ENCODE measurements around the gene IL21R. TPM values are rescaled to one million over a fixed set of nuclear protein-coding genes. Genes with fewer than 3 reads are reported as not detected.
A peak's percentile ranks its signal among the peaks of the same experiment; 100 is the strongest.

The IL21R gene
- total RNA-seq, 2 experiments from 2014 or later, result 34.5 to 34.8 TPM

DNA sequence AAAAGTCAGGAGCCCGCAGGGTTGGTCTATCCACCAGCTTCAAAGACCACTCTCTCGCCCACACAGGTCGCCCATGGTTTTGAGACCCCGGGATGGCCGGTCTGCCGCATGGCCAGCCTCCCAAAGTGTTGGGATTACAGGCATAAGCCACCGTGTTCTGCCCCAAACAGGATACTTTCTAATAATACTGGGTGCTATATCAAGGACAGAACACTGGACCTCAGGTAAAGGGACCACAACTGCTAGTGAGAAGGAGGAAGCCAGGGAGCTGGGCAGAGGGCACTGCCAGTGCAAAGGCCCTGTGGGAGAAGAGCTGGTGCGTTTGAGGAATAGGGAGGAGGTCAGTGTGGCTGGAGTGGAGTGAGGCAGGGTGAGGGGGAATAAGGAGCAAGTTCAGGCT, 34.1 kb downstream of the IL21R start:
- Histone ChIP-seq H3K27me3 (ENCODE audit: control insufficient read depth in 1 of 2, insufficient read depth in 2 of 2, low read length in 2 of 2) (no peaks in the 10 kb centered on the region), H3K4me3 (ENCODE audit: low read length) (no peak overlapping the region), H3K27ac (ENCODE audit: low read depth in 1 of 2, low read length in 2 of 2) (no peak overlapping the region), H3K4me1 (ENCODE audit: insufficient read depth, low read length) (peaks cover 5% of the 10 kb centered on the region), H3K9me3 (ENCODE audit: control insufficient read depth in 1 of 2, insufficient read depth in 1 of 2, low read length in 2 of 2) (no peaks in the 10 kb centered on the region), H3K36me3 (ENCODE audit: insufficient read depth, low read length) (peaks cover 90% of the 10 kb centered on the region)
- CTCF ChIA-PET, result no interaction called here
- Mint-ChIP-seq H3K36me3 (ENCODE audit: low read depth) (peaks cover 94% of the 10 kb centered on the region), H3K4me3 (no peak overlapping the region), H3K27ac (peak overlapping the region; percentile 76), H3K9me3 (no peaks in the 10 kb centered on the region), H3K27me3 (no peaks in the 10 kb centered on the region), H3K4me1 (ENCODE audit: low read depth) (peaks cover 33% of the 10 kb centered on the region)
- POLR2A ChIA-PET, result no interaction called here
- intact Hi-C loops (cut with DNase I, micrococcal nuclease), result no loop called here
- TF ChIP-seq, protein P1, sequence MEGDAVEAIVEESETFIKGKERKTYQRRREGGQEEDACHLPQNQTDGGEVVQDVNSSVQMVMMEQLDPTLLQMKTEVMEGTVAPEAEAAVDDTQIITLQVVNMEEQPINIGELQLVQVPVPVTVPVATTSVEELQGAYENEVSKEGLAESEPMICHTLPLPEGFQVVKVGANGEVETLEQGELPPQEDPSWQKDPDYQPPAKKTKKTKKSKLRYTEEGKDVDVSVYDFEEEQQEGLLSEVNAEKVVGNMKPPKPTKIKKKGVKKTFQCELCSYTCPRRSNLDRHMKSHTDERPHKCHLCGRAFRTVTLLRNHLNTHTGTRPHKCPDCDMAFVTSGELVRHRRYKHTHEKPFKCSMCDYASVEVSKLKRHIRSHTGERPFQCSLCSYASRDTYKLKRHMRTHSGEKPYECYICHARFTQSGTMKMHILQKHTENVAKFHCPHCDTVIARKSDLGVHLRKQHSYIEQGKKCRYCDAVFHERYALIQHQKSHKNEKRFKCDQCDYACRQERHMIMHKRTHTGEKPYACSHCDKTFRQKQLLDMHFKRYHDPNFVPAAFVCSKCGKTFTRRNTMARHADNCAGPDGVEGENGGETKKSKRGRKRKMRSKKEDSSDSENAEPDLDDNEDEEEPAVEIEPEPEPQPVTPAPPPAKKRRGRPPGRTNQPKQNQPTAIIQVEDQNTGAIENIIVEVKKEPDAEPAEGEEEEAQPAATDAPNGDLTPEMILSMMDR (IDR thresholded peaks at IDR 0.05), result no peak
- no peak for ATAC-seq (ENCODE audit: poor library complexity)
- peak in 1 of 14 experiments; percentile 26 for DNase-seq

DNA sequence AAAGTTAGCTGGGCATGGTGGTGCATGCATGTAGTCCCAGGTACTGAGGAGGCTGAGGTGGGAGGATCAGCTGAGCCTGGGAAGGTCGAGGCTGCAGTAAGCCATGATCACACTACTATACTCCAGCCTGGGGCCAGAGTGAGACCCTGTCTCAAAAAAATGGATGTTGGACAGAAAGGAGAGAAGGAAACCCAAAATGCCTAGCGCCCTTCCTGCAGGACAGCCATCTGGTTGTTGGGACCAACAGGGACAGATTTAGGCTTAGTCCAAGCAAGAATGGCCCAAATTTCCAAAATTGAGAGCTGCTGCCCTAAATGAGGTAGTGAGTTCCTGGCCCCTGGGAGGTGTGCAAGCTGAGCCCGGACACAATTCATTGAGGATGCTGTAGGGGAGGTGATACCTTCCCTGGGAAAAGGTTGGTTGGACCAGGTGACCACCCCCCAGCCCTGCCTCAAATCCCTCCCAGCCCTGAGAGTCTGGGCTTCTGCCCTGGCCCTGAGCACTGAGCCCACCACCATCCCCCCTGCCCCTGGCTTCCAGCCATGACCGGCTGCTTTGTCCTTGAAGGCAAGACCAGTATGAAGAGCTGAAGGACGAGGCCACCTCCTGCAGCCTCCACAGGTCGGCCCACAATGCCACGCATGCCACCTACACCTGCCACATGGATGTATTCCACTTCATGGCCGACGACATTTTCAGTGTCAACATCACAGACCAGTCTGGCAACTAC, 35.1 kb downstream of the IL21R start:
- CTCF ChIA-PET, result no interaction called here

GRCh38 chr16:27437946-27438345, 36.0 kb downstream of the IL21R start:
- H3K27ac Mint-ChIP-seq, result no peak overlapping the region
- H3K27ac ChIP-seq (ENCODE audit: low read depth in 1 of 2, low read length in 2 of 2), result no peak overlapping the region
- POLR2A ChIA-PET, result interaction anchor here (1.7 to 1.8 kb wide), 2 partner anchors 11 to 60 kb away, joined by 4 to 7 read pairs; no protein-coding TSS in a partner anchor
- no peak for ATAC-seq (ENCODE audit: poor library complexity)
- peaks cover 21% of the 10 kb centered on the region for H3K4me1 Mint-ChIP-seq (ENCODE audit: low read depth)
- intact Hi-C loops (cut with DNase I, micrococcal nuclease), result no loop called here
- no peak overlapping the region for H3K4me3 Mint-ChIP-seq
- H3K9me3 ChIP-seq (ENCODE audit: control insufficient read depth in 1 of 2, insufficient read depth in 1 of 2, low read length in 2 of 2), result no peaks in the 10 kb centered on the region
- no peaks in the 10 kb centered on the region for H3K27me3 ChIP-seq (ENCODE audit: control insufficient read depth in 1 of 2, insufficient read depth in 2 of 2, low read length in 2 of 2)
- CTCF ChIA-PET, result no interaction called here
- DNase-seq, result no peak
- no peaks in the 10 kb centered on the region for H3K4me1 ChIP-seq (ENCODE audit: insufficient read depth, low read length)
- no peak overlapping the region for H3K4me3 ChIP-seq (ENCODE audit: low read length)
- no peaks in the 10 kb centered on the region for H3K27me3 Mint-ChIP-seq
- no peaks in the 10 kb centered on the region for H3K9me3 Mint-ChIP-seq
- TF ChIP-seq, protein P1 (IDR thresholded peaks at IDR 0.05), result no peak
- peaks cover 88% of the 10 kb centered on the region for H3K36me3 ChIP-seq (ENCODE audit: insufficient read depth, low read length)
- peaks cover 93% of the 10 kb centered on the region for H3K36me3 Mint-ChIP-seq (ENCODE audit: low read depth)

More for the DNA sequence above, 35.1 kb downstream of the IL21R start:
- Histone ChIP-seq H3K36me3 (ENCODE audit: insufficient read depth, low read length) (peaks cover 91% of the 10 kb centered on the region), H3K9me3 (ENCODE audit: control insufficient read depth in 1 of 2, insufficient read depth in 1 of 2, low read length in 2 of 2) (no peaks in the 10 kb centered on the region), H3K27me3 (ENCODE audit: control insufficient read depth in 1 of 2, insufficient read depth in 2 of 2, low read length in 2 of 2) (no peaks in the 10 kb centered on the region), H3K4me1 (ENCODE audit: insufficient read depth, low read length) (peaks cover 2% of the 10 kb centered on the region), H3K27ac (ENCODE audit: low read depth in 1 of 2, low read length in 2 of 2) (no peak overlapping the region), H3K4me3 (ENCODE audit: low read length) (no peak overlapping the region)
- H3K27me3 Mint-ChIP-seq, result no peaks in the 10 kb centered on the region
- H3K36me3 Mint-ChIP-seq (ENCODE audit: low read depth), result peaks cover 94% of the 10 kb centered on the region
- POLR2A ChIA-PET, result interaction anchor here (1.7 to 1.8 kb wide), 2 partner anchors 11 to 59 kb away, joined by 4 to 7 read pairs; no protein-coding TSS in a partner anchor
- TF ChIP-seq, protein P1 (IDR thresholded peaks at IDR 0.05), result no peak
- DNase-seq (peak in 1 of 14 experiments; percentile 15), ATAC-seq (ENCODE audit: poor library complexity) (no peak)
- no peak overlapping the region for H3K4me3 Mint-ChIP-seq
- H3K4me1 Mint-ChIP-seq (ENCODE audit: low read depth), result peaks cover 29% of the 10 kb centered on the region
- peak overlapping the region; percentile 76 for H3K27ac Mint-ChIP-seq
- intact Hi-C loops (cut with DNase I, micrococcal nuclease), result no loop called here
- no peaks in the 10 kb centered on the region for H3K9me3 Mint-ChIP-seq

Measured in CD4-positive, alpha-beta T cell (primary cell).